ENCODE results near the gene CLCN7. TPM values are rescaled to one million over a fixed set of nuclear protein-coding genes. Genes with fewer than 3 reads are reported as not detected.

Gene CLCN7
- total RNA-seq, 1 donor from 2014 or later: 99.1 TPM

DNA sequence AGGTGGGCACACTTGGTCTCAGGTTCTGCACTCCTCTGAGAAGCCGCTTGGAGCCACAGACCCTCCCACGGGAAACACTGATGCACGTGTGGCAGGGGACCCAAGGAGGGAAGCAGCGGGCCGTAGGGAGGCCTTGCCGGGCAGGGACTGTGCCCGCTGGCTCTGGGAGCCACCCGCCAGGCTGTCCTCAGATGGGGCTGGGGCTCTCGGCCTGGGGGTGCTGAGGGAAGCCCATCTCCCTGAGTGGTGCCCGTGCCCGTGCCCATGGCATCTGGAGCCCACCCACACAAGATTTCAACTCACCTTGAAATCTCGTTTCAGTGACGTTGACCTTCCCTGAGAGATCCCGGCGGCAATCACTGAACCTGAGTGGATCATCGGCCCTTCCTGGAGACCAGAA, 17.9 kb downstream of the CLCN7 start:
- TF ChIP-seq, protein P1, sequence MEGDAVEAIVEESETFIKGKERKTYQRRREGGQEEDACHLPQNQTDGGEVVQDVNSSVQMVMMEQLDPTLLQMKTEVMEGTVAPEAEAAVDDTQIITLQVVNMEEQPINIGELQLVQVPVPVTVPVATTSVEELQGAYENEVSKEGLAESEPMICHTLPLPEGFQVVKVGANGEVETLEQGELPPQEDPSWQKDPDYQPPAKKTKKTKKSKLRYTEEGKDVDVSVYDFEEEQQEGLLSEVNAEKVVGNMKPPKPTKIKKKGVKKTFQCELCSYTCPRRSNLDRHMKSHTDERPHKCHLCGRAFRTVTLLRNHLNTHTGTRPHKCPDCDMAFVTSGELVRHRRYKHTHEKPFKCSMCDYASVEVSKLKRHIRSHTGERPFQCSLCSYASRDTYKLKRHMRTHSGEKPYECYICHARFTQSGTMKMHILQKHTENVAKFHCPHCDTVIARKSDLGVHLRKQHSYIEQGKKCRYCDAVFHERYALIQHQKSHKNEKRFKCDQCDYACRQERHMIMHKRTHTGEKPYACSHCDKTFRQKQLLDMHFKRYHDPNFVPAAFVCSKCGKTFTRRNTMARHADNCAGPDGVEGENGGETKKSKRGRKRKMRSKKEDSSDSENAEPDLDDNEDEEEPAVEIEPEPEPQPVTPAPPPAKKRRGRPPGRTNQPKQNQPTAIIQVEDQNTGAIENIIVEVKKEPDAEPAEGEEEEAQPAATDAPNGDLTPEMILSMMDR (IDR thresholded peaks at IDR 0.05; ENCODE audit: unreplicated experiment): no peak
- no peak overlapping the region for H3K4me3 Mint-ChIP-seq (ENCODE audit: unreplicated experiment)
- no peaks in the 10 kb centered on the region for H3K9me3 Mint-ChIP-seq (ENCODE audit: unreplicated experiment)
- H3K27ac Mint-ChIP-seq (ENCODE audit: unreplicated experiment): no peak overlapping the region
- peaks cover 3% of the 10 kb centered on the region for H3K36me3 Mint-ChIP-seq (ENCODE audit: low read depth, unreplicated experiment)
- H3K27me3 Mint-ChIP-seq (ENCODE audit: unreplicated experiment): peaks cover 5% of the 10 kb centered on the region
- no peak for DNase-seq (ENCODE audit: low spot score)
- H3K4me1 Mint-ChIP-seq (ENCODE audit: unreplicated experiment): no peaks in the 10 kb centered on the region

DNA sequence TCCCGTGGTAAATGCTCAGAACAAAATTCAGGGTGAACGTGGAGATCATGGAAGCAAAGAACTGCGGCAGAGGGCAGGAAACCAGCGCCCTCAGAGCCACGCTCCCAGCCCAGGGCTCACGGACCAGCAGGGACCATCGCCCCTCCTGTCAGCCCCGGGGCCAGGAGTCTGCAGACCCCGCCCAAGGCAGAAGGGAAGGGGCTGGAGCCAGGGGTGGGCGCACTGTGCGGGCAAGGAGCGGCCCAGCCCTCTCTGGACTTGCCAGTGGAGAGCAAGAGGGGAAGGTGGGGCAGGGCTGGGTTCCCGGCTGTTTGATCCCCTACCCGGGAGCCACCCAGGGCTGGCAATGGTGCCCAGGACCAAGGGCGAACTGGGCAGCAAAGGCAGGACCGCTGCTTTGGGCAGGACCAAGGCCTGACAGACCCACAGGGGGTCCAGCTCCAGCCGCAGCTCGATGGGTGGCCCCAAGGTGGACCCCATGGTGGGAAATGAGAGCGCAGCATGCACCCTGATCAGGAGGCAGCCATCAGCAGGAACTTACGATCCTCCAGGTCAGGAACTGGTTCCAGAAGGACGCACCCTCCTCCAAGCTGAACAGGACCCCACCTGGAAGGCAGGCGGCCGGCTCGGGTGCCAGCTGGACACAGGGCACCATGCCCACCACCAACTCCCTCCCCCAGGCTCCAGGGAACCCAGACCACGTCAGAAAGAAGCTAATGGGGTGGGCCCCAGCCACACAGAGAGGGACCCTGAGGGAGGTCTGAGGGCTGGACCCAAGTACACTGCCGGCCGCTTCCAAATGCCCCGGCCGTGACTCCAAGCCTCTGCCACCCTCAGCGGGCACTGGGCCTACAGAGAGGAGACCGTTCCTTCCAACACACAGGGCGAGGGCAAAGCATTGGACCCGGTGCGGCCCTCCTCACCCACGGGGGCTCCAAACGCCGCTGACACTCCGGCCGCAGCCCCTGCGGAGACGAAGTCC, 19.3 kb downstream of the CLCN7 start:
- TF ChIP-seq, protein P1 (IDR thresholded peaks at IDR 0.05; ENCODE audit: unreplicated experiment): no peak
- no peaks in the 10 kb centered on the region for H3K9me3 Mint-ChIP-seq (ENCODE audit: unreplicated experiment)
- peaks cover 2% of the 10 kb centered on the region for H3K27me3 Mint-ChIP-seq (ENCODE audit: unreplicated experiment)
- H3K36me3 Mint-ChIP-seq (ENCODE audit: low read depth, unreplicated experiment): peaks cover 9% of the 10 kb centered on the region
- H3K27ac Mint-ChIP-seq (ENCODE audit: unreplicated experiment): no peak overlapping the region
- H3K4me3 Mint-ChIP-seq (ENCODE audit: unreplicated experiment): no peak overlapping the region
- no peaks in the 10 kb centered on the region for H3K4me1 Mint-ChIP-seq (ENCODE audit: unreplicated experiment)
- DNase-seq (ENCODE audit: low spot score): no peak

DNA sequence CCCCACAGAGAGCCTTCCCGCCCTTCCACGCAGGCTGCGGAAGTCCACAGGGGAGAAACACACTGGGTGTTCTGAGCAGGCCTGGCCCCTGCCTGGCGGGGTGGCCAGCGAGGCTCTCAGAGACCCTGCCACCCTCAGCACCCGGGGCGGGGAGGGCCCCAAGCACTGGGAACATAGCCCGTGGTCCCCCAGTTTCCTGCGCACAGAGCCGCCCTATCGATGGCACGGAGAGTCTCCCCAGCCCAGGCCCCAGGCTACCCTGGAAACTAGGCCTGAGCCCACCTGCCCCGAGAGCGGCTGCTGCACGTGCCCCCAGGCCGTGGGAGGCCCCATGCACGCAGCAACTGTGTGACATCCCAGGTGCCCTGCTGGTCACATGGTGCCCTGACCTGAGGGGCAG, 20.3 kb downstream of the CLCN7 start:
- DNase-seq (ENCODE audit: low spot score): no peak
- Mint-ChIP-seq H3K4me3 (ENCODE audit: unreplicated experiment) (no peak overlapping the region), H3K9me3 (ENCODE audit: unreplicated experiment) (no peaks in the 10 kb centered on the region), H3K27me3 (ENCODE audit: unreplicated experiment) (peaks cover 2% of the 10 kb centered on the region), H3K27ac (ENCODE audit: unreplicated experiment) (no peak overlapping the region), H3K4me1 (ENCODE audit: unreplicated experiment) (no peaks in the 10 kb centered on the region), H3K36me3 (ENCODE audit: low read depth, unreplicated experiment) (peaks cover 9% of the 10 kb centered on the region)
- TF ChIP-seq, protein P1 (IDR thresholded peaks at IDR 0.05; ENCODE audit: unreplicated experiment): no peak

DNA sequence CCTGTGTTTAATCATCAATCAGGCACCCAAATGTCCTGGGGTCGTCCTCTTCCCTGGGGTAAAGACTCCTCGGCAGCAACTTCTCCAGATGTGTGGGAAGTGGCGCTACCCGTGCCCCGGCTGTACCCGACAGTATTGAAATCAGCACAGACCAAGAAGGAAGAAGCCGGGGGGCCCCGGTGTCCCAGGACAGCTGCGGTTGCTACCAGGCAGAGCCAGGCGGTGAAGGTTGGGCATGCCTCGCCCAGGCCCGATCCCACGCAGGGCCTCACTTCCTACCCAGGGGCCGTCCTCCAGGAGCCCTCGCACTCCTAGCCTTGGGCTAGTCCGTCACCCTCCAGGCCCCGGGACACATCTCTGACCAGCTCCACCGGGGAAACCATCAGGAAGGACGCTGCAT, 21.5 kb downstream of the CLCN7 start:
- no peaks in the 10 kb centered on the region for H3K4me1 Mint-ChIP-seq (ENCODE audit: unreplicated experiment)
- H3K9me3 Mint-ChIP-seq (ENCODE audit: unreplicated experiment): no peaks in the 10 kb centered on the region
- H3K4me3 Mint-ChIP-seq (ENCODE audit: unreplicated experiment): no peak overlapping the region
- DNase-seq (ENCODE audit: low spot score): no peak
- H3K27ac Mint-ChIP-seq (ENCODE audit: unreplicated experiment): no peak overlapping the region
- TF ChIP-seq, protein P1 (IDR thresholded peaks at IDR 0.05; ENCODE audit: unreplicated experiment): no peak
- peaks cover 9% of the 10 kb centered on the region for H3K27me3 Mint-ChIP-seq (ENCODE audit: unreplicated experiment)
- peaks cover 9% of the 10 kb centered on the region for H3K36me3 Mint-ChIP-seq (ENCODE audit: low read depth, unreplicated experiment)

DNA sequence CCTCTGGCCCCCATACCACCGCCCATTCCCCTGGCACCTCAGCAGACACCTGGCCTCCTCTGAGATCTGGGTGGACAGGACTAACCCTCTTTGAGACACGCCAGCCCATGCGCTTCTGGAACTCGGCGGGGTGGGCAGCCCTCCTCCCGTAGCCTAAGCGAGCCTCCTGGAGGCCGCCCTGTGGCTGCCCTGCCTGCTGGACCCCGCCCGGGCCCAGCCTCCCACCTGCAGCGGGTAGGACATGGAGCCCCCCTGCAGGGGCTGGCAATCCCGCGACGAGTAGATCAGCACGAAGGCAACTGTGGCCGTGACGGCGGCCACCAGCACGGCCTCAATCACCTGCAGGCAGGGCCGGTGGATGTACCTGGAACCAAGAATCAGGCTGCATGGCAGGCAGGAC, 22.3 kb downstream of the CLCN7 start:
- Mint-ChIP-seq H3K27me3 (ENCODE audit: unreplicated experiment) (peaks cover 10% of the 10 kb centered on the region), H3K4me1 (ENCODE audit: unreplicated experiment) (no peaks in the 10 kb centered on the region), H3K27ac (ENCODE audit: unreplicated experiment) (no peak overlapping the region)

More for the DNA sequence above, 22.3 kb downstream of the CLCN7 start:
- no peak for DNase-seq (ENCODE audit: low spot score)
- TF ChIP-seq, protein P1 (IDR thresholded peaks at IDR 0.05; ENCODE audit: unreplicated experiment): no peak
- H3K36me3 Mint-ChIP-seq (ENCODE audit: low read depth, unreplicated experiment): peaks cover 9% of the 10 kb centered on the region
- no peak overlapping the region for H3K4me3 Mint-ChIP-seq (ENCODE audit: unreplicated experiment)
- H3K9me3 Mint-ChIP-seq (ENCODE audit: unreplicated experiment): no peaks in the 10 kb centered on the region

All from endothelial cell (in vitro differentiated cells).